ENCODE data around the gene EPHB2.
"Not testable (repeated sequence)": the region's sequence is repeated elsewhere in the genome, so short reads cannot be mapped to it uniquely, and the experiment has no call there.

Gene EPHB2

GRCh38 chr1:22838965-22839364, 128.3 kb downstream of the EPHB2 start:
- no peak for DNase-seq (ENCODE audit: low read depth)

GRCh38 chr1:22839806-22840205, 129.2 kb downstream of the EPHB2 start:
- no peak for DNase-seq (ENCODE audit: low read depth)

- DNase-seq (ENCODE audit: low read depth): no peak
Measured at GRCh38 chr1:22841142-22841541, 130.5 kb downstream of the EPHB2 start.

DNA sequence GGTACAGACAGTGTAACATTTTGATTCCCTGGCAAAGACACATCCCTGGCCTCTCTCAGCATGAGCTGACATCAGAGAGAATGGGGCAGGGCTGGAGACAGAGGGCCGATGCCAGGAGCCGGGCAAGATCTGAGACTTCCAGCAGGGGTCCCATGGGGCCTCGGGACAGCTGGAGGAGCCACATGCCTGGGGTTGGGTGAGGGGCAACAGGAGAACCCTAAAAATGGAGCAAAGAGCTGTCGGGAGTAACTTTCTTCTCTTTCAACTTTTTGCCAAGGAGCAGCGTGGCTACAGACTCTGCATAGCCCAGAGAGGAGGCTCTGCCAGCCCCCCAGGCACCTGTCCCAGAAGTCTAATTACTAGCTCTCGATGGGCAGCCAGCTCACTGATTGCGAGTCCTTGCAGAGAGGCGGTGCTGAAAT, 131.2 kb downstream of the EPHB2 start:
- no peak for DNase-seq (ENCODE audit: low read depth)

- DNase-seq (ENCODE audit: low read depth): not testable (repeated sequence)
Measured at GRCh38 chr1:22843441-22844183, 133.0 kb downstream of the EPHB2 start.

- no peak for DNase-seq (ENCODE audit: low read depth)
Measured at GRCh38 chr1:22844621-22845020, 134.0 kb downstream of the EPHB2 start.

GRCh38 chr1:22845398-22845935, 134.8 kb downstream of the EPHB2 start:
- DNase-seq (ENCODE audit: low read depth): no peak

GRCh38 chr1:22846458-22846857, 135.8 kb downstream of the EPHB2 start:
- no peak for DNase-seq (ENCODE audit: low read depth)

- DNase-seq (ENCODE audit: low read depth): no peak
Measured at GRCh38 chr1:22847249-22847648, 136.6 kb downstream of the EPHB2 start.

DNA sequence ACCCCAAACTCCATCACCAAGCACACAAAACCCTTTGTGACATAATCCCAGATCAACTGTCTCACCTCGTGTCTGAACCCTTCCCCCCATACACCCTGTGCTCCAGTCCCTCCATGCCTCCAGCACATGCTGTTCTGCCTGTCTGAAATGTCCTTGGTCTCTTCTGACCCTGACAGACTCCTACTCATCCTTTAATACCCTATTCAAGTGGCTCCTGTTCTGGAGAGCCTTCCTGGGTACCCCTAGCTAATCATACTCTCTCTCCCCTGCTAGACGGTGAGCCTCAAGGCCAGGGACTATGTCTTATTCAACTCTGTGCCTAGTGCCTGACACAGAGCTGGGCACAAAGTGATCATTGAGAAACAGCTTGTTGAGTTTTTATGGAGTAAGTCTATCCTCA, 137.1 kb downstream of the EPHB2 start:
- DNase-seq (ENCODE audit: low read depth): no peak

- DNase-seq (ENCODE audit: low read depth): no peak
Measured at GRCh38 chr1:22848405-22848804, 137.8 kb downstream of the EPHB2 start.

DNA sequence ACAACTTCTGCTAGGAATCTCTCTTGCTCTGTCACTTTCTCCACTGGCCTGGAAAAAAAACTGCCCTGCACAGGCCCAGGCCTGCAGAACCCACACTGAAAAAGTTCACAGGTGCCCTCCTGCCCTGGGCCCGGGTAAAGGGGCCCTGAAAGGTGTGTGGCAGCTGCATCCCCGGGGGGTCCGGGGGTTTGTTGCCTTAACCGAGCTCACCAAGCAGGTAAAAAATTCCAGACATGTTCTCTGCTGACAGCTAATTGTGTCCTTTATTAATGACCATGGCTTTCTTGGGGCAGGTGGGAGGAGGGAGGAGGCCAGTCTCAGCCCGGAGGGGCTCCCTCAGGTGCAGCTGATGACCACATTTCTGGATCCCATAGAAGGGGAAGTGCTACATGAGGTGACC, 139.1 kb downstream of the EPHB2 start:
- DNase-seq (ENCODE audit: low read depth): no peak

DNA sequence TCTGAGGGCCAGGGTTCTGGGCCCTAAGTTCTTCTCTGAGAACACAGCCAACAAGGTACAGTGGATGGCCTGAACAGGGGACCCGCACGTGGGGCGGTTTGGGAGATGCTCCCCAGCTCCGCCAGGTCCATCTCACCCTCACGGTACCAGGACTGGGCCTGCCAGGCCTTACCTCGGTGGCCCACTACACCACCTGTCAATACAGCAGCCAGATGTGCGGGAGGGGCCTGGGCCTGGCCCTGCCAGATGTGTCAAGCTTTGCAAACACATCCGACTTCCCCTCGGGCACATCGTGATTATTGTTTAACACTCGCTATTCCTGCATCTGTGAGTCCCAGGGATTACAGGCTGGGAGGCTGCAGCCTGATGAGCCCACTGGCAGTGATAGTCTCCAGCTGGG, 139.6 kb downstream of the EPHB2 start:
- DNase-seq (ENCODE audit: low read depth): no peak

DNA sequence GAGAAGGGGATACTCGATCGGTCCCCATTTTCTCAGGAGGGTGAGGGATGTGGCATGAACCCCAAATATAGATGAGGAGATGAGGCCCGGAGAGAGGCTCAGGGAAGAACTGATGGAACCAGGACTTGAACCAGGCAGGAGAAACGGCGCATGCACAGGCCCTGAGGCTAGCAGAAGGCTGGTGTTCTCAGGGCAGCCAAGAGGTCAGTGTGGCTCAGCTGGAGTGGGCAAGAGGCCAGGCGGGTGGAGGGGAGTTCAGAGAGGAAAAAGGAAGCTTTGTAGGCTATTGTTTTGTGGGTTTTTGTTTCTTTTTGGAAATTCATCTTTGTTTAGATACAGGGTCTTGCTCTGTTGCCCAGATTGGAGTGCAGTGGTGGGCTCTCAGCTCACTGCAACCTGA, 140.0 kb downstream of the EPHB2 start:
- no peak for DNase-seq (ENCODE audit: low read depth)

DNA sequence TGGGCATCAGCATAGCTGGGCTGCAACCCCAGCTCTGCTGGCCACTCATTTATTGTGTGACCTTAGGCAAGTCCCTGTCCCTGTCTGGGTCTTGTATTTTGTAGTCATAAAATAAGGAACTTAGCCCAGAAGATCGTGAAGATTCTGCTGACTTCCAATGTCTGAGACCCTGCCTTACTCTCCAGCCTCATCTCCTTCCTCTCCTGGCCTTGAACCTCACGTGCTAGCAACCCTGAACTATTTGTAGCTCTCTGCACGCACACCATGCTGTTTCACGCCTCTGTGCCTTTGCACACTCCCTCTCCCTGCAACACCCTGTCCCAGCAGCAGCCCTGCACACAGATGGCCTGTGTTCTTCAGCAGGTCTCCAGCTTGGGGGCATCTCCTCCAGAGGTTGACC, 140.9 kb downstream of the EPHB2 start:
- DNase-seq (ENCODE audit: low read depth): no peak

- no peak for DNase-seq (ENCODE audit: low read depth)
Measured at GRCh38 chr1:22852144-22852655, 141.6 kb downstream of the EPHB2 start.

DNA sequence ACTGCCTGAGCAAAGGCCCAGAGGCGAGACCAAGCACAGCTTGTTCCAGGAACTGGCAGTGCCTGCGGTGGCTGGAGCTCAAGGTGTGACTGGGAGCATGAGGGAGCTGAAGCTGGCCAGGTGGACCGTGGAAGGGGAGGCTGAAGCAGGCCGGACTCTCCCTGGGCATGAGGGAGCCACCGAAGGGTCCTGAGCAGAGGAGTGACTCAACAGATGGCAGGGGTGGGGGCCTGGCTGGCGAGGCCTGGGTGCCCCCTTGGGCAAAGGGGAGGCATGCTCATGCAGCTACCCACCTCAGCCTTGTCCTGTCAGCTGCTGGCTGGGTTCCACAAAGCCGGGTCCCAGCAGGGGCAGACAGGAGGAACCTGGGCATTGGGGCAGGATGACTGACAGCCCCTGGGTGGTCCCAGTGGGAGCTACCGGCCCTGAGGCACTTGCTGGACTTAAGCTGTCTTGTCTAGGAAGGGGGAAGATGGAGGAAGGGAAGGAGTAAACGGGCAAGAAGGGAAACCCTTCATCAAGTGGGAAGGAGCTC, 143.1 kb downstream of the EPHB2 start:
- no peak for DNase-seq (ENCODE audit: low read depth)

GRCh38 chr1:22854688-22855565, 144.3 kb downstream of the EPHB2 start:
- no peak for DNase-seq (ENCODE audit: low read depth)

DNA sequence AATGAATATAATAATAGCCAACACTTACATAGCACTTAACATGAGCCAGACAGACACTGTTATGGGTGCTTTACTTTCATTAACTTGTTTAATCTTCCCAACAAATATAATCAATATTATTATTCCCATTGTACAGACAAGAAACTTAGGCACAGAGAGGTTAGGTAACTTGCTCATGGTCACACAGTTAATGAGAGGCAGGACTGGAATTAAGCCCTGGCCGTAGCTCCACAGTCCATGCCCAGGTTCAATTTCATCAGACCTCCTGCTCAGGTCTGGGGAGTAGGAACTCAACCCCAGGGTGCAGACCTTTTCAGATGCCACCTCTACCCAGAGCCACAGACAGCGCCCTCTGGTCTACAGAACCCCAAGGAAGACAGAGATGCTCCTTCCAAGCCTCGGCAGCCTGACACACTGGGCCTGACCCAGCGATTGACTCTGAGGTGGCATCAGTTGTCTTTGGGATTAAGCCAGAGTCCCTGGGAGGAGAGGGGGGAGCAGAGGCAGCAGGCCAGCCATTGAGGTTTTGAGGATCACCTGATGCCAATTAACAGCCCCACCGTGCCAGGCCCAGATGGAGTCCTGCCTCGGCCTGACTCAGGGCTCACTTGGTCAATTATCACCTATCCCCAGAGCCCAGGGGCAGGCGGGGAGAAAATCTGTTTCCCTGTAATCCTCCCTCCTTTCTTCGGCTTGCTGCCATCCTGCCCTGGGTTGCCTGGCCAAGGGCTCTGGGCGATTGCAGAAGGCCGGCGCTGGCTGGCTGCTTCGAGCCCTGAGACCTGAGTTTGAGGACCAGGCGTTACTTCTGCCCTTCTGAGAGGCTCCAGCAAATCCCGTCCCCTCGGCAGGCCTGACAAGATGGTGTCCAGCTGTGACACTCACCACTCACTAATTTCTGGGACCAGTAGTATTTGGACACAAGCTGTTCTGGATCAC, 145.3 kb downstream of the EPHB2 start:
- no peak for DNase-seq (ENCODE audit: low read depth)

DNA sequence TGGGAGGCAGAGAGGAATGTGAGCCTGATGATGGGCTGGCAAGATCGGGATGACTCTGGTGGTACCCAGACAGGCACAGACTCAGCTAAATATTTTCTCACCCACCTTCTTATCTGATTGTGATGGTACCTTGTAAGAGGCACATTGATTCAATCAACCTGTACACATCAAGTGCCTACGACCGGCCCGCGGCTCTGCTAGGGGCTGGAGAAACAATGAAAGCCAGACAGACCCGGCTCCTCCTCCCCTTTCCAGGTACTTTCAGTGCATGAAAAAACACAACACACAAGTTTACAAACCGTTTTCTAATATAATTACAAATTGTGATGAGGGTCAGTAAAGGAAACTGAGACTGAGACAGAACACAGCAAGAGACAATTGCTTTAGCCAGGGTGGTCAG, 147.0 kb downstream of the EPHB2 start:
- DNase-seq (ENCODE audit: low read depth): no peak

GRCh38 chr1:22860414-22860800, 149.8 kb downstream of the EPHB2 start:
- DNase-seq (ENCODE audit: low read depth): no peak
